Breast epithelium (tissue), 4 donors: ENCODE measurements around the gene CD164L2. TPM values are rescaled to one million over a fixed set of nuclear protein-coding genes. Genes with fewer than 3 reads are reported as not detected.

ENCODE experiments used
- DNase-seq, 2 donors: peaks; one replicate each; pipeline ENCODE4 v3.0.0-alpha.2; 2019; ENCODE audit warnings: low spot score in 2 of 2
- H3K27ac ChIP-seq, 2 donors: fragments of 200-600 bp; sonication (generic) in 1 of 2; one replicate each; pipeline ENCODE4 v1.5.1; 2016 to 2019; ENCODE audit warnings: mild to moderate bottlenecking in 1 of 2
- H3K27me3 ChIP-seq, 2 donors: fragments of 200-600 bp; sonication (generic) in 1 of 2; one replicate each; pipeline versions ENCODE4 v1.5.1 to v1.6.0; 2017 to 2019; ENCODE audit warnings: control low read depth in 1 of 2, mild to moderate bottlenecking in 1 of 2
- H3K36me3 ChIP-seq: fragments of 200-600 bp; one replicate; pipeline ENCODE4 v1.5.1; 2019
- H3K4me1 ChIP-seq, 2 donors: fragments of 200-600 bp; sonication (generic); one replicate each; pipeline ENCODE4 v1.5.1; 2016 to 2019; ENCODE audit warnings: control low read depth in 1 of 2
- H3K4me3 ChIP-seq, 3 donors: fragments of 200-600 bp; sonication (generic); 1 replicate in 2 of 3; 2 replicates in 1 of 3; pipeline ENCODE4 v1.5.1; 2016 to 2019; ENCODE audit warnings: mild to moderate bottlenecking in 3 of 3, moderate library complexity in 2 of 3
- H3K9me3 ChIP-seq, 2 donors: fragments of 200-600 bp; sonication (generic) in 1 of 2; one replicate each; pipeline ENCODE4 v1.5.1; 2016 to 2019; ENCODE audit warnings: control low read depth in 1 of 2
- POLR2A ChIP-seq: fragments of 450-650 bp; IDR thresholded peaks from one replicate; pipeline ENCODE4 v1.6.1; 2016; ENCODE audit warnings: antibody characterized with exemption, mild to moderate bottlenecking, moderate library complexity
- POLR2AphosphoS5 ChIP-seq, 3 donors: sonication (generic); formaldehyde crosslinking; IDR thresholded peaks; one replicate each; pipeline ENCODE4 v1.6.1; 2017; ENCODE audit warnings: antibody characterized with exemption in 3 of 3
- intact Hi-C: fragments of 100-400 bp; cut with DNase I; formaldehyde crosslinking; loops from one replicate; pipeline ENCODE4 v1.15.1; 2023; ENCODE audit warnings: low total_unique reads
- total RNA-seq, 3 donors: library from RNA; depleted of rRNA; stranded (reverse); fragments of >200 nt; gene quantifications; one replicate each; pipeline ENCODE4 v1.1.0, GENCODE V29; 2016
- TF ChIP-seq, protein P1 (sequence below), 3 donors: fragments of 450-650 bp; IDR thresholded peaks; one replicate each; pipeline ENCODE4 v1.5.1; 2016 to 2017; ENCODE audit warnings: antibody characterized with exemption in 3 of 3, mild to moderate bottlenecking in 3 of 3, moderate library complexity in 3 of 3

Gene CD164L2
- total RNA-seq, 3 donors from 2014 or later = 0.66 to 5.3 TPM; not detected in 1

- Histone ChIP-seq H3K4me1 (peaks cover 0 to 8% of the 10 kb centered on the region in 2 donors), H3K36me3 (no peaks in the 10 kb centered on the region), H3K27ac (no peak overlapping the region), H3K27me3 (no peaks in the 10 kb centered on the region), H3K9me3 (no peaks in the 10 kb centered on the region), H3K4me3 (no peak overlapping the region)
- intact Hi-C loops = no loop called here
- TF ChIP-seq POLR2A (no peak), POLR2AphosphoS5 (IDR thresholded peaks at IDR 0.05) (no peak)
- TF ChIP-seq, protein P1, sequence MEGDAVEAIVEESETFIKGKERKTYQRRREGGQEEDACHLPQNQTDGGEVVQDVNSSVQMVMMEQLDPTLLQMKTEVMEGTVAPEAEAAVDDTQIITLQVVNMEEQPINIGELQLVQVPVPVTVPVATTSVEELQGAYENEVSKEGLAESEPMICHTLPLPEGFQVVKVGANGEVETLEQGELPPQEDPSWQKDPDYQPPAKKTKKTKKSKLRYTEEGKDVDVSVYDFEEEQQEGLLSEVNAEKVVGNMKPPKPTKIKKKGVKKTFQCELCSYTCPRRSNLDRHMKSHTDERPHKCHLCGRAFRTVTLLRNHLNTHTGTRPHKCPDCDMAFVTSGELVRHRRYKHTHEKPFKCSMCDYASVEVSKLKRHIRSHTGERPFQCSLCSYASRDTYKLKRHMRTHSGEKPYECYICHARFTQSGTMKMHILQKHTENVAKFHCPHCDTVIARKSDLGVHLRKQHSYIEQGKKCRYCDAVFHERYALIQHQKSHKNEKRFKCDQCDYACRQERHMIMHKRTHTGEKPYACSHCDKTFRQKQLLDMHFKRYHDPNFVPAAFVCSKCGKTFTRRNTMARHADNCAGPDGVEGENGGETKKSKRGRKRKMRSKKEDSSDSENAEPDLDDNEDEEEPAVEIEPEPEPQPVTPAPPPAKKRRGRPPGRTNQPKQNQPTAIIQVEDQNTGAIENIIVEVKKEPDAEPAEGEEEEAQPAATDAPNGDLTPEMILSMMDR (IDR thresholded peaks at IDR 0.05) = no peak
- DNase-seq = no peak
Measured at GRCh38 chr1:27346991-27347624, 36.0 kb downstream of the CD164L2 start.

DNA sequence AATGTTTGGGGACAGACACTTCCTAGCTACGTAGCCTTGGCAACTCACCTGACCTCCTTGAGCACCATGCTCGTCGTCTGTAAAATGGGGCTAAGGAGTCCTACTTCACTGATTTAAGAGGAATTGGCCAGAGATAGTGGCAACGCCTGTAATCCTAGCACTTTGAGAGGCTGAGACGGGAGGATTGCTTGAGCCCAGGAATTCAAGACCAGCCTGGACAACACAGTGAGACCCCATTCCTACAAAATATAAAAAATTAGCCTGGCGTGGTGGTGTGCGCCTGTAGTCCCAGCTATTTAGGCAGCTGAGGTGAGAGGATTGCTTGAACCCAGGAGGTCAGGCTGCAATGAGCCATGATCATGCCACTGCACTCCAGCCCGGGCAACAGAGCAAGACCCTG lies 36.8 kb downstream of the CD164L2 start:
- intact Hi-C loops = no loop called here
- Histone ChIP-seq H3K36me3 (no peaks in the 10 kb centered on the region), H3K27ac (no peak overlapping the region), H3K27me3 (no peaks in the 10 kb centered on the region), H3K4me3 (no peak overlapping the region), H3K4me1 (peaks cover 3 to 8% of the 10 kb centered on the region in 2 donors), H3K9me3 (no peaks in the 10 kb centered on the region)
- TF ChIP-seq, protein P1 (IDR thresholded peaks at IDR 0.05) = no peak
- TF ChIP-seq POLR2A (no peak), POLR2AphosphoS5 (IDR thresholded peaks at IDR 0.05) (no peak)
- no peak for DNase-seq

DNA sequence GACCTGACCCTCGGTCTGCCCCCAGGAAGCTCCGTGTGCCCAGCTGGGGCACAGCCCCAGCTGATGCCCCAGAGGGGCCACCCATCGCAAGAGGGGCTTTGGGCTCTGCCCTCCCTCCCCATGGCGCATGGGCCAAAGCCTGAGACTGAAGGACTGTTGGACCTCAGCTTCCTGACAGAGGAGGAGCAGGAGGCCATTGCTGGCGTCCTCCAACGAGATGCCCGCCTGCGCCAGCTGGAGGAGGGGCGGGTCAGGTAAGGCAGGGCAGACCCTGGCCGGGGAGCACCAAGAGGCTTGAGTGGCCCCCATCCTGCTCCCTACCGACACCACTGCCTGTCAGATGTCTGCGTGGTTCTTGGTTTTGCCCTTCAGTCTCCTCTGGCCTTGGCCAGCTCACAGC lies 37.9 kb downstream of the CD164L2 start:
- no peak for DNase-seq
- intact Hi-C loops = no loop called here
- H3K36me3 ChIP-seq = no peaks in the 10 kb centered on the region

GRCh38 chr1:27343639-27344025 lies 39.5 kb downstream of the CD164L2 start:
- no peaks in the 10 kb centered on the region for H3K36me3 ChIP-seq
- no peaks in the 10 kb centered on the region for H3K27me3 ChIP-seq
- H3K4me1 ChIP-seq = peaks cover 3 to 4% of the 10 kb centered on the region in 2 donors
- H3K9me3 ChIP-seq = no peaks in the 10 kb centered on the region
- peak overlapping the region in 2 of 3 donors; percentile 60 to 70 for H3K4me3 ChIP-seq
- intact Hi-C loops = no loop called here
- peak in 1 of 2 donors; percentile 47 for DNase-seq
- TF ChIP-seq POLR2A = no peak
- TF ChIP-seq POLR2AphosphoS5 (IDR thresholded peaks at IDR 0.05) = no peak
- TF ChIP-seq, protein P1 (IDR thresholded peaks at IDR 0.05) = no peak
- H3K27ac ChIP-seq = peak overlapping the region; percentile 87 to 89

More for the DNA sequence above, 37.9 kb downstream of the CD164L2 start:
- no peak overlapping the region for H3K27ac ChIP-seq
- TF ChIP-seq POLR2AphosphoS5 (IDR thresholded peaks at IDR 0.05) (no peak), POLR2A (no peak)
- TF ChIP-seq, protein P1 (IDR thresholded peaks at IDR 0.05) = no peak
- peaks cover 3 to 6% of the 10 kb centered on the region in 2 donors for H3K4me1 ChIP-seq
- no peak overlapping the region for H3K4me3 ChIP-seq
- H3K9me3 ChIP-seq = no peaks in the 10 kb centered on the region
- no peaks in the 10 kb centered on the region for H3K27me3 ChIP-seq

- no peaks in the 10 kb centered on the region for H3K36me3 ChIP-seq
- H3K27ac ChIP-seq = peak overlapping the region; percentile 87 to 89
- H3K4me3 ChIP-seq = peak overlapping the region in 2 of 3 donors; percentile 60 to 70
- H3K27me3 ChIP-seq = no peaks in the 10 kb centered on the region
- TF ChIP-seq POLR2A (no peak), POLR2AphosphoS5 (IDR thresholded peaks at IDR 0.05) (no peak)
- TF ChIP-seq, protein P1 (IDR thresholded peaks at IDR 0.05) = no peak
- intact Hi-C loops = no loop called here
- peak; percentile 61 to 79 for DNase-seq
- H3K9me3 ChIP-seq = no peaks in the 10 kb centered on the region
- H3K4me1 ChIP-seq = peaks cover 3 to 4% of the 10 kb centered on the region in 2 donors
Measured at GRCh38 chr1:27342778-27343638, 40.1 kb downstream of the CD164L2 start.
